GM12865 (cell line): ENCODE results near the gene TCERG1L.

Source experiments
- DNase-seq: peaks from one replicate; pipeline ENCODE4 v3.0.0; 2010; ENCODE audit warnings: low read depth
- H3K4me3 ChIP-seq: 2 replicates; pipeline ENCODE4 v1.5.1; 2011; ENCODE audit warnings: mild to moderate bottlenecking, low read depth, low read length, control low read depth
- TF ChIP-seq, protein P1 (sequence below): IDR thresholded peaks from 2 replicates; pipeline ENCODE4 v1.5.1; 2011; ENCODE audit warnings: low read length, control low read depth, low read depth, inconsistent platforms; ENCODE audit not compliant: insufficient read depth; ENCODE audit errors: missing control alignments

TCERG1L gene

DNA sequence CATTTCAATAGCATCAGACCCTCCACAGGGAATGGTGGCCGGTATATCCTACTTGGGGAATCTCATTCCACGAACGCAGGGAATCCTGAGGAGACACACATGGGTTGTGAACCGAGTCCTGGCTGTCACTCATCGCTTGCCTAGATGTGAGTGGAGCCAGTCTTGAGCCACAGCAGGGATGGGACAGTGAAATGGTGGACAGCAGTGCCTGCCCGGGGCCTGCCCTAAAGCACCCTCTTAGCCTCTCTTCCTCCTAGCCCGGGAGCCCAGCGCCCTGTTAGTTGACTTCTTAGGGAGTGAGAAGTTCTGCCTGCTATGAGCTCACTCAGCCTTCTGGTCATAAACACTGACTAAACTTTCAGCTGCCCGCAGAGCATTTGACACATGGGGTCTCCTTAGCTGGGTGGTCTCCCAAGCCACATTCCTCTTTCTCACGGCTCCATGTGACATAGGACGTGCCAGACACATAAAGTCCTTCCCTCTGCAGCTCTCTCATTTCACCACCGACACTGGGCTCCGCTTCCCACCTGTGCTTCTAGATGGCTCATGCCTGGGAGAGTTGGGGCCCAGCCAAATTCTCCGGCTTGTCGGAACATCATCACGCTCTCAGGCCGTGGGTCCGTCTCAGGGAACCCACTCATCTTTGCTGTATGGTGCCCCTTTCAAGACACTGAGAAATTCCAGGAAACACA, 60.9 kb downstream of the TCERG1L start:
- TF ChIP-seq, protein P1, sequence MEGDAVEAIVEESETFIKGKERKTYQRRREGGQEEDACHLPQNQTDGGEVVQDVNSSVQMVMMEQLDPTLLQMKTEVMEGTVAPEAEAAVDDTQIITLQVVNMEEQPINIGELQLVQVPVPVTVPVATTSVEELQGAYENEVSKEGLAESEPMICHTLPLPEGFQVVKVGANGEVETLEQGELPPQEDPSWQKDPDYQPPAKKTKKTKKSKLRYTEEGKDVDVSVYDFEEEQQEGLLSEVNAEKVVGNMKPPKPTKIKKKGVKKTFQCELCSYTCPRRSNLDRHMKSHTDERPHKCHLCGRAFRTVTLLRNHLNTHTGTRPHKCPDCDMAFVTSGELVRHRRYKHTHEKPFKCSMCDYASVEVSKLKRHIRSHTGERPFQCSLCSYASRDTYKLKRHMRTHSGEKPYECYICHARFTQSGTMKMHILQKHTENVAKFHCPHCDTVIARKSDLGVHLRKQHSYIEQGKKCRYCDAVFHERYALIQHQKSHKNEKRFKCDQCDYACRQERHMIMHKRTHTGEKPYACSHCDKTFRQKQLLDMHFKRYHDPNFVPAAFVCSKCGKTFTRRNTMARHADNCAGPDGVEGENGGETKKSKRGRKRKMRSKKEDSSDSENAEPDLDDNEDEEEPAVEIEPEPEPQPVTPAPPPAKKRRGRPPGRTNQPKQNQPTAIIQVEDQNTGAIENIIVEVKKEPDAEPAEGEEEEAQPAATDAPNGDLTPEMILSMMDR = no peak
- DNase-seq = no peak
- H3K4me3 ChIP-seq = no peak overlapping the region

DNA sequence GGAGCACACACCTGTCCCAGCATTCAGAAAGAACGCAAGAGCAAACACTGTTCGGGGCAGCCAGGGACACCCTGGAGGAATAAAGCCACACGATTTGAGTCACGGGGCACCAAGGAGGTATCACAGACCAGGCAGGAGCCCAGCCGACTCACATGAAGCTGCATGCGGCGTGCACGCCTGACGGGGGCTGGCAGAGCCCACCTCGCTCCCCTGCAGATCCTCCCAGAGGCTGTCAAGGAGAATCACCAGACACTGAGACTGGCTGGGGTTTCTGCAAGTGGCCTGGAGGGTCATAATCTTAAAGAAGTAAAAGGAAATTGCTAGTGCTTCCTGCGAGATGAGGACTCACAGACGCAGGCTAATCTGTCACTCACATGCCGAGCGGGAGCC, 61.6 kb downstream of the TCERG1L start:
- TF ChIP-seq, protein P1 = no peak
- no peak overlapping the region for H3K4me3 ChIP-seq
- no peak for DNase-seq

DNA sequence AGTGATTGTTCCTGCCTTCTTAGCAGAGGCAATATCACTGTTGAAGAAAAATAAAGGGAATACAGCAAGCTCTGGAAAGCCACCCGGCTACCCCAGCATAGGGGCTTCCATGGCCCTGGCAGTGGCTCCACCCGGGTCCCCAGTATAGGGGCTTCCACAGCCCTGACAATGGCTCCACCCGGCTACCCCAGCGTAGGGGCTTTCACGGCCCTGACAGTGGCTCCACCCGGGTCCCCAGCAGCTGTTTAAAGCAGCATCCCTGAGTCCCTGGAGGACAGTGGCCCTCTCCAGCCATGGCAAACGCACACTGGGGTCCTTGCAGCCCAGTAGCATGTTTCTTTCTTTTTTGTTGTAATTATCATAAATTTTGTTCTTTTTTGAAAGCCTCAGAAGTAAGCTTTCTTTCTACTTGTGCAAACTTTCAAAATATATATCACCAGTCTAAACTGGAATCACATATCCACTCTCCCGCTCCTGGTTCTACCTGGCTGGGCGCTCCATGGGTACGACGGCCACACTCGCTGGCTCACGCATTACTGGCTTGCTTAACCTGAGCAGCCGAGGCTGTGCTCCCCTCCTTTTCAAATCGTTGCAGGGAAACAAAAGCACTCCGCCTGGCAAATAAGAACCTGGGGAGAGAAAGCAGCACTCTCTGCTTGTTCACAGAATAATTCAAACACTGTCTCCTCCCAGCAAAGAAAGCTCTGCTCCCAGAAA, 62.1 kb downstream of the TCERG1L start:
- TF ChIP-seq, protein P1 = no peak
- H3K4me3 ChIP-seq = no peak overlapping the region
- no peak for DNase-seq

DNA sequence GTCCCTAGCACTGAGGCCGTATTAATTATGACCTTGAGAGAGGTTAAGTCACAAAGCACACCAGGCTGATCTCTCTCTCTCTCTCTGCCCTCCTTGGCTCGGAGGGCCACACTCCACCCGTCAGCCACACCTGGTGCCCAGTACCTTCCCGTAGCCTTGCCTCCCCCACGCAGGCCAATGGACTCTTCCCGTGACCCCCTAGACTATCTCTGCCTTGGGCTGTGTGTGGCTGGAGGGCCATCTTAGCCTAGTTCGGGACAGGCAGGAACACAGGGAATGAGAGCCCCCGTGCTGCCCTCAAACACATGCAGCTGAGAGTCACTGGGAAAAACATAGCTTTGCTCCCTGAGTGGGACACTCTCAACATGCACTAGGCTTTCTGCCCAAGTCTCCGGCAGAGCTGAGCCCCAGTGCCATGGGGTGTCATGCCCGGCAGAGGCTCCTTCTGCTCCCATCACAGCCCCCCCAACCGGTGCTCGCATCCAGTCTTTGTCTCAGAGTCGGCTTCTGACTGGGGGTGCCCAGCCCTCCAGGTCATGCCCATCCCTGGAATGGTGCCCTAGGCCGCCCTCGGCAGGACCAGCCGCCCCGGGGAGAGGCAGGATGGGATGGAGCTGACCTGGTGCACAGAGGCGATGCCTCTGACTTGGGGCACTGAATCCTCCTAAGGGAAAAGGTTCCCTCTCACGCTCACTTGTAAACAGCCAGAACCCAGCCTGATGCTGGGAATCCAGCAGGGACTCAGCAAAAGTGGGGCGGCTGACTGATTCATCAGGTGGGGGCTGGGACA, 63.0 kb downstream of the TCERG1L start:
- TF ChIP-seq, protein P1 = no peak
- no peak overlapping the region for H3K4me3 ChIP-seq
- DNase-seq = no peak

DNA sequence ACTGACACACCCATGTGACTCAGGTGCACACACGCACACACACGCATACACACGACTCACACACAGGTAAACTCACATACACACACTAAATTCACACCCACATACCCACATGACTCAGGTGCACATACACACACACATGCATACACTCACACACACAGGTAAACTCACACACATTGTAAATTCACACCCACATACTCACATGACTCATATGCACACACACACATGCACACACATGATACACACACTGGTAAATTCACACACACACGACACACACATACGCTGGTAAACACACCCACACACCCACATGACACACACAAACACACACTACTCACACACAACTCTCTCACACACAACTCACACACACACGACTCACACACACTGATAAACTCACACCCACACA, 63.6 kb downstream of the TCERG1L start:
- TF ChIP-seq, protein P1 = no peak
- DNase-seq = no peak
- H3K4me3 ChIP-seq = no peak overlapping the region

DNA sequence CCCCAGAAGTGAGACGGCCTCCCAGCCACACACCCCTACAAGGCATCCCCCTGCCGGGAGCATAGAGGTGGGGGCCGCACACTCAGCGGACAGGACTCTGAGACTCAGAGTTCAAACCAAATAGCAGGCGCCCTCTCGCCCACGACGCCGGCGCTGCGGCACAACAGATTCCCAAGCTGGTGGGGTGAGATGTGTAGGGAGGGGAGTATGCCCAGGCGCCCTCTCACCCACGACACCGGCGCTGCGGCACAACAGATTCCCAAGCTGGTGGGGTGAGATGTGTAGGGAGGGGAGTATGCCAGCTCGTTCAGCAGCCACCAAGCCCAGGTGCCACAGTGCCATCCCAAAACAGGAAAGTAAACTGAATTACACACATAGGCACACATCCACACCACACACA, 64.7 kb downstream of the TCERG1L start:
- TF ChIP-seq, protein P1 = no peak

More for the DNA sequence above, 64.7 kb downstream of the TCERG1L start:
- DNase-seq = no peak
- no peak overlapping the region for H3K4me3 ChIP-seq
